ENCODE data around the gene BNC1.

DNA sequence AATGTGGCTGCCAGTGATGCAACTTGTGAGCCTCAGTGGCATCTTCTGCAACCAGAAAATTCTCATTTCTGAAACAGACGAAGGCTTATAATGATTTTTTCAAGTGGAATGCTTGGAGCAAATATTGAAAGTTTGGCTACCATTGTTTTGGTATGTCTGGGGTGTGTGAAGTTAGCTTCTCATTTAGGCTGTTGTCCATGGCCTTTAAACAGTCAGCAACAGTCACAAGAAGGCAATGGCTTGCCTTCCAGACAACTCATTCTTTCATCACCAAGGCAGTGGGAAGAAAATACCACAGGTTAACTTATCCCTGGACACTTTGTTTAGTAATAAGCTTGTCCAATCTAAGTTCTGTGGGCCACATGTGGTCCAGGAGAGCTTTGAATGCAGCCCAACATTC, 4.7 kb upstream of the BNC1 start:
- no peak for TF ChIP-seq POLR2A (IDR thresholded peaks at IDR 0.05)
- TF ChIP-seq, protein P1, sequence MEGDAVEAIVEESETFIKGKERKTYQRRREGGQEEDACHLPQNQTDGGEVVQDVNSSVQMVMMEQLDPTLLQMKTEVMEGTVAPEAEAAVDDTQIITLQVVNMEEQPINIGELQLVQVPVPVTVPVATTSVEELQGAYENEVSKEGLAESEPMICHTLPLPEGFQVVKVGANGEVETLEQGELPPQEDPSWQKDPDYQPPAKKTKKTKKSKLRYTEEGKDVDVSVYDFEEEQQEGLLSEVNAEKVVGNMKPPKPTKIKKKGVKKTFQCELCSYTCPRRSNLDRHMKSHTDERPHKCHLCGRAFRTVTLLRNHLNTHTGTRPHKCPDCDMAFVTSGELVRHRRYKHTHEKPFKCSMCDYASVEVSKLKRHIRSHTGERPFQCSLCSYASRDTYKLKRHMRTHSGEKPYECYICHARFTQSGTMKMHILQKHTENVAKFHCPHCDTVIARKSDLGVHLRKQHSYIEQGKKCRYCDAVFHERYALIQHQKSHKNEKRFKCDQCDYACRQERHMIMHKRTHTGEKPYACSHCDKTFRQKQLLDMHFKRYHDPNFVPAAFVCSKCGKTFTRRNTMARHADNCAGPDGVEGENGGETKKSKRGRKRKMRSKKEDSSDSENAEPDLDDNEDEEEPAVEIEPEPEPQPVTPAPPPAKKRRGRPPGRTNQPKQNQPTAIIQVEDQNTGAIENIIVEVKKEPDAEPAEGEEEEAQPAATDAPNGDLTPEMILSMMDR (IDR thresholded peaks at IDR 0.05), result no peak

All from heart left ventricle (tissue), 13 donors.